K562 (cell line): ENCODE results near the gene THSD8. TPM values are rescaled to one million over a fixed set of nuclear protein-coding genes. Genes with fewer than 3 reads are reported as not detected.
A peak's percentile ranks its signal among the peaks of the same experiment; 100 is the strongest.

ENCODE experiments used
- CXXC5 ChIP-seq: fragments of 250-450 bp; sonication (Bioruptor Pico); IDR thresholded peaks from 2 replicates; pipeline ENCODE4 v1.8.0; 2022; ENCODE audit warnings: inconsistent platforms, mild to moderate bottlenecking, moderate library complexity
- ELF2 ChIP-seq: fragments of 250-450 bp; sonication (Bioruptor Pico); IDR thresholded peaks from 2 replicates; pipeline ENCODE4 v1.5.0; 2021; ENCODE audit warnings: mild to moderate bottlenecking
- HMG20B ChIP-seq: fragments of 250-450 bp; sonication (Bioruptor Pico); IDR thresholded peaks from 2 replicates; pipeline ENCODE4 v1.5.0; 2021; ENCODE audit warnings: mild to moderate bottlenecking
- MED1 ChIP-seq: sonication (generic); formaldehyde crosslinking; IDR thresholded peaks from 2 replicates; pipeline ENCODE4 v1.8.1; 2023; ENCODE audit warnings: missing genetic modification reagents, borderline replicate concordance
- NCOR1 ChIP-seq: fragments of 450-650 bp; IDR thresholded peaks from 2 replicates; pipeline ENCODE4 v1.6.1; 2016; ENCODE audit warnings: mild to moderate bottlenecking, moderate library complexity
- TAF7 ChIP-seq: fragments of 450-650 bp; IDR thresholded peaks from 2 replicates; pipeline ENCODE4 v1.6.1; 2016; ENCODE audit warnings: missing genetic modification characterization, missing compliant biosample characterization
- TFAM ChIP-seq: fragments of 250-450 bp; sonication (Bioruptor Pico); conservative IDR thresholded peaks from 2 replicates; pipeline ENCODE4 v1.5.0; 2021; ENCODE audit warnings: mild to moderate bottlenecking, moderate library complexity
- ZNF134 ChIP-seq: fragments of 250-450 bp; sonication (Bioruptor Pico); conservative IDR thresholded peaks from 2 replicates; pipeline ENCODE4 v1.4.0; 2020
- ZNF184 ChIP-seq: sonication (generic); formaldehyde crosslinking; IDR thresholded peaks from 2 replicates; pipeline ENCODE4 v1.5.0; 2020; ENCODE audit warnings: missing genetic modification reagents
- ZNF232 ChIP-seq: sonication (generic); formaldehyde crosslinking; IDR thresholded peaks from 2 replicates; pipeline ENCODE4 v1.8.0; 2022; ENCODE audit warnings: mild to moderate bottlenecking, missing genetic modification reagents
- ZSCAN29 ChIP-seq: fragments of 450-650 bp; IDR thresholded peaks from 2 replicates; pipeline ENCODE4 v1.6.1; 2017
- polyA plus RNA-seq, 8 experiments: library from polyadenylated mRNA; depleted of rRNA in 4 of 8; stranded (reverse) in 5 of 8; unstranded in 3 of 8; fragments of >200 nt; fragmentation: Nextera tagmentation in 2 of 8; fragmentation: Illumina TruSeq in 1 of 8; extraction: Ambion mirVana in 2 of 8; extraction: Trizol in 1 of 8; gene quantifications; 2 replicates each; pipeline versions ENCODE4 v1.2.1 to v1.2.3, GENCODE V29; 2011 to 2014; ENCODE audit warnings: inconsistent platforms in 1 of 8, missing spikeins in 1 of 8
- total RNA-seq, 7 experiments: library from RNA; depleted of rRNA in 6 of 7; stranded (reverse); fragments of >200 nt in 6 of 7; fragmentation: Illumina TruSeq in 2 of 7; extraction: Trizol in 2 of 7; gene quantifications; 2 replicates each; pipeline versions ENCODE4 v1.2.1 to v1.2.3, GENCODE V29; 2011 to 2021; ENCODE audit warnings: low replicate concordance in 1 of 7
- TF ChIP-seq, protein P1 (sequence below): fragments of 200-800 bp; sonication (Bioruptor generic); IDR thresholded peaks from 2 replicates; pipeline ENCODE4 v1.6.1; 2016; ENCODE audit warnings: missing genetic modification characterization, missing compliant biosample characterization
- TF ChIP-seq, protein P2 (sequence below), 2 experiments: IDR thresholded peaks; 2 replicates each; pipeline ENCODE4 v1.6.1; 2011; ENCODE audit warnings: borderline replicate concordance in 1 of 2, control low read depth in 1 of 2, low read depth in 1 of 2, low read length in 1 of 2, mild to moderate bottlenecking in 1 of 2, mixed read lengths in 1 of 2, moderate library complexity in 1 of 2; ENCODE audit not compliant: insufficient read depth in 1 of 2, insufficient read length in 1 of 2, poor library complexity in 1 of 2, severe bottlenecking in 1 of 2; ENCODE audit errors: extremely low read depth in 1 of 2

THSD8 gene
- total and polyA plus RNA-seq, 9 of the 15 experiments (the other 6 are each of a cell fraction or from before 2014, with no cell fraction given) = 8.4 to 42.4 (median 19.9) TPM; not detected in 2

DNA sequence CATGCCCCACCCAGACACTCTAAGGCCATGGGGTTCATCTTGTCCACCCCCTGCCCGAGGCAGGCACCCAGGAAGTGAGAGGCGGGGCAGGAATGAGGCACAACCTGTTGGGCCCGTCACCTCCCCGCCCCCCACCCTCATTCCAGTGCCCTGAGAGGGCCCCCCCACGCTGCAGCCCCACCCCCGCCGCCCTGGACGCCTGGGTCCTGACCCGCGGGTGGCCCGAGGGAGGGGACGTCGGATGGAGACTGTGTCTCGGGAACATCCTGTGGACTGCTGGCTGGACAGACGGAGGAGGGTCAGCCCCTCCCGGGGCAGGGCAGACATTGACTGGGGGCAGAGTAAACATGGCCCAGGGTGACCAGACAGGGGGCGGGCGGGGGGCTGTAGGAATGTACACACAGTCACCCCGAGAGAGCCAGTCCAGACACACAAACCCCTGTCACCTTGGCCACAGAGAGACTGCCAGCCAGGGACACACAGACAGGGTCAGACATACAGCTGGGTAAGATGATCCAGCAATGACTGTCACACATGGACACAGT is 17.9 kb upstream of the THSD8 start (continued):
- TF ChIP-seq, protein P1, sequence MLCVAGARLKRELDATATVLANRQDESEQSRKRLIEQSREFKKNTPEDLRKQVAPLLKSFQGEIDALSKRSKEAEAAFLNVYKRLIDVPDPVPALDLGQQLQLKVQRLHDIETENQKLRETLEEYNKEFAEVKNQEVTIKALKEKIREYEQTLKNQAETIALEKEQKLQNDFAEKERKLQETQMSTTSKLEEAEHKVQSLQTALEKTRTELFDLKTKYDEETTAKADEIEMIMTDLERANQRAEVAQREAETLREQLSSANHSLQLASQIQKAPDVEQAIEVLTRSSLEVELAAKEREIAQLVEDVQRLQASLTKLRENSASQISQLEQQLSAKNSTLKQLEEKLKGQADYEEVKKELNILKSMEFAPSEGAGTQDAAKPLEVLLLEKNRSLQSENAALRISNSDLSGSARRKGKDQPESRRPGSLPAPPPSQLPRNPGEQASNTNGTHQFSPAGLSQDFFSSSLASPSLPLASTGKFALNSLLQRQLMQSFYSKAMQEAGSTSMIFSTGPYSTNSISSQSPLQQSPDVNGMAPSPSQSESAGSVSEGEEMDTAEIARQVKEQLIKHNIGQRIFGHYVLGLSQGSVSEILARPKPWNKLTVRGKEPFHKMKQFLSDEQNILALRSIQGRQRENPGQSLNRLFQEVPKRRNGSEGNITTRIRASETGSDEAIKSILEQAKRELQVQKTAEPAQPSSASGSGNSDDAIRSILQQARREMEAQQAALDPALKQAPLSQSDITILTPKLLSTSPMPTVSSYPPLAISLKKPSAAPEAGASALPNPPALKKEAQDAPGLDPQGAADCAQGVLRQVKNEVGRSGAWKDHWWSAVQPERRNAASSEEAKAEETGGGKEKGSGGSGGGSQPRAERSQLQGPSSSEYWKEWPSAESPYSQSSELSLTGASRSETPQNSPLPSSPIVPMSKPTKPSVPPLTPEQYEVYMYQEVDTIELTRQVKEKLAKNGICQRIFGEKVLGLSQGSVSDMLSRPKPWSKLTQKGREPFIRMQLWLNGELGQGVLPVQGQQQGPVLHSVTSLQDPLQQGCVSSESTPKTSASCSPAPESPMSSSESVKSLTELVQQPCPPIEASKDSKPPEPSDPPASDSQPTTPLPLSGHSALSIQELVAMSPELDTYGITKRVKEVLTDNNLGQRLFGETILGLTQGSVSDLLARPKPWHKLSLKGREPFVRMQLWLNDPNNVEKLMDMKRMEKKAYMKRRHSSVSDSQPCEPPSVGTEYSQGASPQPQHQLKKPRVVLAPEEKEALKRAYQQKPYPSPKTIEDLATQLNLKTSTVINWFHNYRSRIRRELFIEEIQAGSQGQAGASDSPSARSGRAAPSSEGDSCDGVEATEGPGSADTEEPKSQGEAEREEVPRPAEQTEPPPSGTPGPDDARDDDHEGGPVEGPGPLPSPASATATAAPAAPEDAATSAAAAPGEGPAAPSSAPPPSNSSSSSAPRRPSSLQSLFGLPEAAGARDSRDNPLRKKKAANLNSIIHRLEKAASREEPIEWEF (CRISPR knock-in tag) = no peak
- TF ChIP-seq, protein P2, sequence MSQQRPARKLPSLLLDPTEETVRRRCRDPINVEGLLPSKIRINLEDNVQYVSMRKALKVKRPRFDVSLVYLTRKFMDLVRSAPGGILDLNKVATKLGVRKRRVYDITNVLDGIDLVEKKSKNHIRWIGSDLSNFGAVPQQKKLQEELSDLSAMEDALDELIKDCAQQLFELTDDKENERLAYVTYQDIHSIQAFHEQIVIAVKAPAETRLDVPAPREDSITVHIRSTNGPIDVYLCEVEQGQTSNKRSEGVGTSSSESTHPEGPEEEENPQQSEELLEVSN (IDR thresholded peaks at IDR 0.05; ENCODE audit: borderline replicate concordance in 1 of 2, extremely low read depth in 1 of 2, insufficient read depth in 1 of 2, insufficient read length in 1 of 2, low read depth in 1 of 2, low read length in 1 of 2, poor library complexity in 1 of 2, severe bottlenecking in 1 of 2) = no peak
- TF ChIP-seq ZSCAN29 (0 out of 2 replicates have a peak, but pooled peaks have one; percentile 37), NCOR1 (peak; percentile 51), CXXC5 (CRISPR knock-in tag) (no peak), TFAM (CRISPR knock-in tag) (no peak), ELF2 (CRISPR knock-in tag) (no peak), MED1 (CRISPR knock-in tag) (no peak), ZNF134 (CRISPR knock-in tag) (no peak), ZNF184 (CRISPR knock-in tag) (no peak), HMG20B (CRISPR knock-in tag) (no peak), ZNF232 (CRISPR knock-in tag) (no peak), TAF7 (tag) (no peak)
- TF ChIP-seq, all 486 proteins: peak for 11
